A673 (cell line): ENCODE data around the gene RSPH6A.

ENCODE experiments used
- EZH2 ChIP-seq: fragments of 200-600 bp; sonication (generic); IDR thresholded peaks from 2 replicates; pipeline ENCODE4 v1.6.1; 2017; ENCODE audit warnings: borderline replicate concordance, low read depth, mild to moderate bottlenecking, mixed read lengths, antibody characterized with exemption, low read length; ENCODE audit not compliant: poor library complexity, severe bottlenecking
- TF ChIP-seq, protein P1 (sequence below): fragments of 300-800, 200-600 bp; sonication (generic); conservative IDR thresholded peaks from 2 replicates; pipeline ENCODE4 v1.5.1; 2017; ENCODE audit warnings: low read depth, mild to moderate bottlenecking, antibody characterized with exemption, low read length, moderate library complexity, mixed read lengths

DNA sequence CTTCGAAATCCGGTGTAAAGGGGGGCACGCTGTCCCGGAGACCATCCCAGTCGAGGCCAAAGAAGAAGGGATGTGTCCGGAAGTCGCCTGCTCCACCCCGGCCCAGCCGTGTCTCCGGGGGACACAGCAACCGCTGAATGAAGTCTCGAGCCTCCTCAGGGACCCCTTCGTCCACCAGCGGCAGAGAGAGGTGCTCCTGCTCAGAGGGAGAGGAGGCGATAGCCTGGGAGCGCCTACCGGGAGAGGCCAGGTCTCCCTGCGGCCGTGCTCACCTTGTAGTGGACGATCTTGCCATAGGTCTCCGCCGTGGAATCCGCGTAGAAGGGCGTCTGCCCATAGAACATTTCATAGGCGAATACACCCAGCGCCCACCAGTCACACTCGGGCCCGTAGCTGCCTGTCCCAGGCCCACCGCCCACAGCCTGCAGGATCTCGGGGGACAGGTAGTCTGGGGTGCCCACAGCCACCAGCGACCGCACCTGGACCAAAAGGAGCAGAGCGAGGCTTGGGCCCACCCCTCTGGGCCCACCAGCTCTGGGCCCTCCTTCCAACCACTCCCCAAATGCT, 37.6 kb downstream of the RSPH6A start:
- TF ChIP-seq, protein P1, sequence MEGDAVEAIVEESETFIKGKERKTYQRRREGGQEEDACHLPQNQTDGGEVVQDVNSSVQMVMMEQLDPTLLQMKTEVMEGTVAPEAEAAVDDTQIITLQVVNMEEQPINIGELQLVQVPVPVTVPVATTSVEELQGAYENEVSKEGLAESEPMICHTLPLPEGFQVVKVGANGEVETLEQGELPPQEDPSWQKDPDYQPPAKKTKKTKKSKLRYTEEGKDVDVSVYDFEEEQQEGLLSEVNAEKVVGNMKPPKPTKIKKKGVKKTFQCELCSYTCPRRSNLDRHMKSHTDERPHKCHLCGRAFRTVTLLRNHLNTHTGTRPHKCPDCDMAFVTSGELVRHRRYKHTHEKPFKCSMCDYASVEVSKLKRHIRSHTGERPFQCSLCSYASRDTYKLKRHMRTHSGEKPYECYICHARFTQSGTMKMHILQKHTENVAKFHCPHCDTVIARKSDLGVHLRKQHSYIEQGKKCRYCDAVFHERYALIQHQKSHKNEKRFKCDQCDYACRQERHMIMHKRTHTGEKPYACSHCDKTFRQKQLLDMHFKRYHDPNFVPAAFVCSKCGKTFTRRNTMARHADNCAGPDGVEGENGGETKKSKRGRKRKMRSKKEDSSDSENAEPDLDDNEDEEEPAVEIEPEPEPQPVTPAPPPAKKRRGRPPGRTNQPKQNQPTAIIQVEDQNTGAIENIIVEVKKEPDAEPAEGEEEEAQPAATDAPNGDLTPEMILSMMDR, result no peak
- no peak for TF ChIP-seq EZH2
